Glutamatergic neuron (in vitro differentiated cells): Measurements from ENCODE around the gene BLOC1S6. TPM values are rescaled to one million over a fixed set of nuclear protein-coding genes. Genes with fewer than 3 reads are reported as not detected.
A peak's percentile ranks its signal among the peaks of the same experiment; 100 is the strongest.

ENCODE experiments used
- DNase-seq: peaks from one replicate; pipeline ENCODE4 v3.0.0; 2022
- H3K27ac Mint-ChIP-seq: one replicate; pipeline ENCODE4 v1.8.0; 2020; ENCODE audit warnings: mild to moderate bottlenecking, mixed read lengths, inconsistent platforms; ENCODE audit not compliant: unreplicated experiment
- H3K27me3 Mint-ChIP-seq: one replicate; pipeline ENCODE4 v1.8.0; 2020; ENCODE audit warnings: mild to moderate bottlenecking, moderate library complexity, mixed read lengths, inconsistent platforms; ENCODE audit not compliant: unreplicated experiment
- H3K36me3 Mint-ChIP-seq: one replicate; pipeline ENCODE4 v1.8.0; 2020; ENCODE audit warnings: mild to moderate bottlenecking, mixed read lengths, inconsistent platforms; ENCODE audit not compliant: unreplicated experiment
- H3K4me1 Mint-ChIP-seq: one replicate; pipeline ENCODE4 v1.8.0; 2020; ENCODE audit warnings: mild to moderate bottlenecking, low read depth, mixed read lengths, inconsistent platforms; ENCODE audit not compliant: unreplicated experiment
- H3K4me3 Mint-ChIP-seq: one replicate; pipeline ENCODE4 v1.8.0; 2020; ENCODE audit warnings: mild to moderate bottlenecking, mixed read lengths, inconsistent platforms; ENCODE audit not compliant: unreplicated experiment
- H3K9me3 Mint-ChIP-seq: one replicate; pipeline ENCODE4 v1.8.0; 2020; ENCODE audit warnings: mild to moderate bottlenecking, moderate library complexity, mixed read lengths, inconsistent platforms; ENCODE audit not compliant: unreplicated experiment
- CTCF ChIP-seq: fragments of 200-600 bp; sonication (generic); IDR thresholded peaks from one replicate; pipeline ENCODE4 v1.5.0; 2021; ENCODE audit not compliant: partially characterized antibody, unreplicated experiment
- total RNA-seq: library from RNA; stranded (reverse); fragmentation: NEBNext Ultra II Directional; extraction: Animal tissue kit (Norgen Biotek cat#: 25700); gene quantifications from one replicate; pipeline ENCODE4 v1.2.1, GENCODE V29; 2021; ENCODE audit not compliant: unreplicated experiment

The BLOC1S6 gene
- total RNA-seq, 1 donor from 2014 or later, result 38.7 TPM

DNA sequence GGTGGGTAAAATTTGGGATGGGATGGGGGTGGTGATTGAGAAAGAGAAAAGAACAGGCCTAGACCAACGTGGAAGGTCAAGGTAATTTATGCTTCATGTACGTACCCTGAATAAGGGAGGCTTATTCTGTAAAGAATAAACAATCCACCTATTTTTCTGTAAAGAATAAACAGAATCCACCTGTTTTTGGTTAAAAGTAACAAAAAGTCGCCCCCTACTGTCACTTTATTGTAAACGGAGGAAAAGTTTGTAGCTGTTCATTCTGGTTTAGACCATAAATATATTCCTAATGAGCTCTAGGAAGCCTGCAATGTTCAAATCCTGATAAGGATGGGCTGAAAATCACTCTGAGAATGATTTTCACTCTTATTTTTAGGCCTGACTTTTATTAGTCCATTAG is 24.1 kb downstream of the BLOC1S6 start:
- Mint-ChIP-seq H3K4me1 (no peaks in the 10 kb centered on the region), H3K27ac (no peak overlapping the region), H3K9me3 (no peaks in the 10 kb centered on the region), H3K27me3 (no peaks in the 10 kb centered on the region), H3K4me3 (no peak overlapping the region), H3K36me3 (no peaks in the 10 kb centered on the region)
- no peak for DNase-seq
- TF ChIP-seq CTCF, result peak; percentile 55

DNA sequence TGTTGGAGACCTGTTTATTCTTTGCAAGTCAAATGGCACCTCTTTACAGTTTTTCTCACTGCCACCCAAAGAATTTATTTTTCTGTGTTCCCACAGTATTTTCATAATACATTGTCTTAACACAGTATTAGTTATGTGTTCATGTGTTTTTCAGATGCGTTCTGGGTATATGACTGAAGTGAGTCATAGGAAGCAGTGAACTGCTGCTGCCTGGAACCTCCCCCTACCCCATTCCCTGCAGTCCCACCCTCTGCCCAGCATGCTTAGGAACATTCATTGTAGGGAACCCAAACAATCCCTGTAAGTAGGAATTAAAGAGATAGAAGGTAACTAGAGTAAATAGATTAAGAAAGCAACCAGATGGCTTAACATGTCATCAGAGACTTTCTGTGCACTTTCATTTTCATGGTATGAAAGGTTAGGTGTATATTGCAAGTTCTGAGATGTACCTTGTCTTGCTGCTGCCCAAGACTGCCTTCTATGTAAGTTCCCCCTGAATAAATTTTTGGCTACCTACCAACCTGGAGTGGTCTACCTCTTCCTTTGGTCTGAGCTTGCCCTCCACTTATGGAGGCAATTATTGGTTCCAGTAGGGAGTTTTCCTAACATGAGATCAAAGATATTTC is 25.7 kb downstream of the BLOC1S6 start:
- no peak overlapping the region for H3K27ac Mint-ChIP-seq
- H3K9me3 Mint-ChIP-seq, result no peaks in the 10 kb centered on the region
- no peaks in the 10 kb centered on the region for H3K36me3 Mint-ChIP-seq
- H3K4me3 Mint-ChIP-seq, result no peak overlapping the region
- no peaks in the 10 kb centered on the region for H3K4me1 Mint-ChIP-seq
- no peak for TF ChIP-seq CTCF
- no peak for DNase-seq
- no peaks in the 10 kb centered on the region for H3K27me3 Mint-ChIP-seq

DNA sequence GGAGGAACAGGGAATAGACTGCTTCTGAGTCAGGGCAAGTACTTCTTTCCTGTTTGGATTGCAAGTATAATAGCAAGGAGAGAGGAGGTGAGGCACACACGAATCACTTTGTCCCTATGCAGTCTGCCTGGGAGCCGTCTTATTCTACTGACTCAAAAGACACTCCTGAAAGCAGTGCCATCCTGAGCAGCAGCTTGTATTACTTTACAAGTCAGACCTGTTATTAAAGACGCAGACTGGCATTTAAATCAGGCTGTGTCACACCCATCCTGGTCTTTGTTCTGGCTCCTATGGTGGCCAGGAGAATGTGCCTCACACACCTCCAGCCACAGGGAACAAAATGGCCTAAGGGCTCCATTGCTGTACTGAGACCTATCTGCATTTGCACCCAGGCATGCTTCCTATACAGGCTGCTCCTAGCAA is 29.7 kb downstream of the BLOC1S6 start:
- no peak for DNase-seq
- H3K4me3 Mint-ChIP-seq, result no peak overlapping the region
- H3K27me3 Mint-ChIP-seq, result no peaks in the 10 kb centered on the region
- no peaks in the 10 kb centered on the region for H3K4me1 Mint-ChIP-seq
- no peaks in the 10 kb centered on the region for H3K36me3 Mint-ChIP-seq
- peaks cover 1% of the 10 kb centered on the region for H3K9me3 Mint-ChIP-seq
- no peak overlapping the region for H3K27ac Mint-ChIP-seq
- TF ChIP-seq CTCF, result no peak

DNA sequence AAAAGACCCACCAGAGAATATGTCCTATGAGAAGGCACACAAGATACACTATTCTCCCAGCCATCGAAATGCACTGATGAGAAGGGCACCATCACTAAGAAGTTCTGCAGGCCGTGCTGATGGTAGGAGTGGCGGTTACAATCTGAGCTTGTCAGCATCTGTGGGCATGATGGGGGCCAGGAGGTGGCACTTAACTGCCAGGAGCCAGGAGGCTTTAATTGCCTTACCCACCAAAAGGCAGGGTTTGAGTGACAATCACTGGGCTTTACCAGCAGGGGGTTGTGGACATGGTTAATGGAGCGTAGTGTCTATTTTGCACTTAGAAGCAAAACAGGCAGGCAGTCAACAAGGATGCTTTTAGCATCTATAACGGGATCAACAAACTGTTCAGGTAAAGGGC is 31.6 kb downstream of the BLOC1S6 start:
- Mint-ChIP-seq H3K9me3 (peaks cover 1% of the 10 kb centered on the region), H3K4me1 (no peaks in the 10 kb centered on the region), H3K27ac (no peak overlapping the region), H3K27me3 (peaks cover 2% of the 10 kb centered on the region), H3K36me3 (peaks cover 6% of the 10 kb centered on the region), H3K4me3 (no peak overlapping the region)
- DNase-seq, result peak; percentile 24
- TF ChIP-seq CTCF, result no peak

- Mint-ChIP-seq H3K27ac (no peak overlapping the region), H3K4me3 (no peak overlapping the region), H3K9me3 (peaks cover 8% of the 10 kb centered on the region), H3K4me1 (no peaks in the 10 kb centered on the region), H3K36me3 (peaks cover 16% of the 10 kb centered on the region), H3K27me3 (peaks cover 3% of the 10 kb centered on the region)
- no peak for TF ChIP-seq CTCF
- no peak for DNase-seq
These were observed 41.0 kb downstream of the BLOC1S6 start for GRCh38 chr15:45628136-45628535.
